Mesothelial cell of epicardium (in vitro differentiated cells): ENCODE measurements around the gene AHI1. TPM values are rescaled to one million over a fixed set of nuclear protein-coding genes. Genes with fewer than 3 reads are reported as not detected.

Experiments used
- DNase-seq, 2 experiments: peaks; one replicate each; pipeline ENCODE4 v3.0.0; 2021; ENCODE audit warnings: low spot score in 2 of 2; ENCODE audit not compliant: unreplicated experiment in 2 of 2
- H3K27ac Mint-ChIP-seq: 2 replicates; pipeline ENCODE4 v1.8.0; 2021; ENCODE audit warnings: mixed read lengths
- H3K27me3 Mint-ChIP-seq: 2 replicates; pipeline ENCODE4 v1.8.0; 2021; ENCODE audit warnings: low read depth, mixed read lengths
- H3K36me3 Mint-ChIP-seq: 2 replicates; pipeline ENCODE4 v1.8.0; 2021; ENCODE audit warnings: mixed read lengths
- H3K4me1 Mint-ChIP-seq: 2 replicates; pipeline ENCODE4 v1.8.0; 2021; ENCODE audit warnings: mixed read lengths
- H3K4me3 Mint-ChIP-seq: 2 replicates; pipeline ENCODE4 v1.8.0; 2021; ENCODE audit warnings: mild to moderate bottlenecking, moderate library complexity, mixed read lengths
- H3K9me3 Mint-ChIP-seq: 2 replicates; pipeline ENCODE4 v1.8.0; 2021; ENCODE audit warnings: mixed read lengths
- CTCF ChIP-seq: fragments of 200-600 bp; sonication (generic); IDR thresholded peaks from one replicate; pipeline ENCODE4 v1.5.0; 2021; ENCODE audit warnings: antibody characterized with exemption; ENCODE audit not compliant: unreplicated experiment
- total RNA-seq: library from RNA; stranded (reverse); gene quantifications from 3 replicates; pipeline ENCODE4 v1.2.1, GENCODE V29; 2021

AHI1 gene
- total RNA-seq, 1 donor from 2014 or later = 41.6 TPM

DNA sequence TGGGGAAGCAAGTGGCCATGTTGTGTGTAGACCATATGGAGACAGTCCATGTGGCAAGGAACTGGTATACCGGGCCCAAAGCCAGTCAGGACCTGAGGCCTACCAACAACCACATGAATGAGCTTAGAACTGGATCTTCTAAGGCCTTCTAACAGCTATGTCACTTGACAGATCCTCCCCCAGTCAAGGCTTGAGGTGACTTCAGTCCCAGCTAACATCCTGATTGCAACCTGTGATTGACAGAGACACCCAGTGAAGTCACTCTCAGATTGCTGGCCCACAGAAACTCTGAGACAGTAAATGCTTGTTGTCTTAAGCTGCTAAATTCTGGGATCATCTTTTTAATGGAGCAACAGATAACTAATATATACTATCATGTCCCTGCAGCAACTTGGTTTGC lies 32.9 kb downstream of the AHI1 start:
- Mint-ChIP-seq H3K36me3 (peaks cover 44% of the 10 kb centered on the region), H3K27ac (no peak overlapping the region), H3K4me1 (no peaks in the 10 kb centered on the region), H3K9me3 (peaks cover 2% of the 10 kb centered on the region), H3K27me3 (no peaks in the 10 kb centered on the region), H3K4me3 (no peak overlapping the region)
- TF ChIP-seq CTCF = no peak
- DNase-seq = no peak

- no peaks in the 10 kb centered on the region for H3K9me3 Mint-ChIP-seq
- DNase-seq = no peak
- H3K27ac Mint-ChIP-seq = no peak overlapping the region
- peaks cover 32% of the 10 kb centered on the region for H3K36me3 Mint-ChIP-seq
- no peaks in the 10 kb centered on the region for H3K4me1 Mint-ChIP-seq
- TF ChIP-seq CTCF = no peak
- no peaks in the 10 kb centered on the region for H3K27me3 Mint-ChIP-seq
- H3K4me3 Mint-ChIP-seq = no peak overlapping the region
Observed at GRCh38 chr6:135461208-135461607, 36.3 kb downstream of the AHI1 start.

DNA sequence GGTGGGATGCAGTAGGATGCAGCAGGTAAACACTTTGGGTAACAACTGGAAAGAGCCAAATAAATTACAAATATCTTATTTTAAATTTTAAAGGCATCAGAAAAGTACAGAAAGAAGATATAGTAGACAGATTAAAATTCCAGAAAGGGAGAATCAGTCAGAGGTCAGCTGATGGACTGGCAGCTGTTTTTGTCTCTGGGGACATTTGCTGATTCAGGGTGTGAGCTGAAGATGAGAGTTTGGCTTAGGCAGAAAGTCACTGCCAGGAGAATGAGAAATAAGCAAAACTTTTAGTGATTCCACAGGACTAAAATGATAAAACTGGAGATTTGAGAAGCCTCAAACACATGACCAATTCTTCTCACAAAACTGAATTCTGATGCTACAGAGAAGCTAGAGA lies 39.5 kb downstream of the AHI1 start:
- Mint-ChIP-seq H3K27me3 (no peaks in the 10 kb centered on the region), H3K36me3 (peaks cover 17% of the 10 kb centered on the region), H3K4me1 (no peaks in the 10 kb centered on the region), H3K9me3 (no peaks in the 10 kb centered on the region), H3K27ac (no peak overlapping the region), H3K4me3 (no peak overlapping the region)
- no peak for TF ChIP-seq CTCF
- no peak for DNase-seq

GRCh38 chr6:135451617-135452190 lies 45.8 kb downstream of the AHI1 start:
- Mint-ChIP-seq H3K4me1 (no peaks in the 10 kb centered on the region), H3K36me3 (peaks cover 2% of the 10 kb centered on the region), H3K27ac (no peak overlapping the region), H3K9me3 (no peaks in the 10 kb centered on the region), H3K4me3 (no peak overlapping the region), H3K27me3 (no peaks in the 10 kb centered on the region)
- TF ChIP-seq CTCF = peak; percentile 81
- DNase-seq = no peak

GRCh38 chr6:135449246-135449645 lies 48.3 kb downstream of the AHI1 start:
- Mint-ChIP-seq H3K9me3 (no peaks in the 10 kb centered on the region), H3K27me3 (no peaks in the 10 kb centered on the region), H3K27ac (no peak overlapping the region), H3K36me3 (peaks cover 15% of the 10 kb centered on the region), H3K4me3 (no peak overlapping the region), H3K4me1 (no peaks in the 10 kb centered on the region)
- TF ChIP-seq CTCF = no peak
- DNase-seq = no peak
